Choroid plexus epithelial cell (primary cell): ENCODE results near the gene CCDC187.

Experiments used
- DNase-seq: peaks from one replicate; pipeline ENCODE4 v3.0.0-alpha.2; 2010; ENCODE audit warnings: low read depth
- H3K4me3 ChIP-seq: 2 replicates; pipeline ENCODE4 v1.5.1; 2011; ENCODE audit warnings: low read depth, mild to moderate bottlenecking, control low read depth, low read length, moderate library complexity
- TF ChIP-seq, protein P1 (sequence below): conservative IDR thresholded peaks from 2 replicates; pipeline ENCODE4 v1.5.1; 2011; ENCODE audit warnings: low read depth, mild to moderate bottlenecking, control low read depth, inconsistent platforms, low read length, moderate library complexity

Gene CCDC187

DNA sequence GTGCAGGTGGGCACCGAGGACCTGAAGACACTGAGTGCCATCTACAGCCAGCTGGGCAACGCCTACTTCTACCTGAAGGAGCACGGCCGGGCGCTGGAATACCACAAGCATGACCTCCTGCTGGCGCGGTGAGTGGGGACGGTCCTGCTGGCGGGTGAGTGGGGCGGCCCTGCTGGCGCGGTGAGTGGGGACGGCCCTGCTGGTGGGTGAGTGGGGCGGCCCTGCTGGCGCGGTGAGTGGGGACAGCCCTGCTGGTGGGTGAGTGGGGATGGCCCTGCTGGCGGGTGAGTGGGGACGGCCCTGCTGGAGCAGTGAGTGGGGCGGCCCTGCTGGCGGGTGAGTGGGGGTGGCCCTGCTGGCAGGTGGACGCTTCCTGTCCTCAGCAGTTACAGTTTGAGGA is 30.6 kb upstream of the CCDC187 start:
- no peak for DNase-seq
- TF ChIP-seq, protein P1, sequence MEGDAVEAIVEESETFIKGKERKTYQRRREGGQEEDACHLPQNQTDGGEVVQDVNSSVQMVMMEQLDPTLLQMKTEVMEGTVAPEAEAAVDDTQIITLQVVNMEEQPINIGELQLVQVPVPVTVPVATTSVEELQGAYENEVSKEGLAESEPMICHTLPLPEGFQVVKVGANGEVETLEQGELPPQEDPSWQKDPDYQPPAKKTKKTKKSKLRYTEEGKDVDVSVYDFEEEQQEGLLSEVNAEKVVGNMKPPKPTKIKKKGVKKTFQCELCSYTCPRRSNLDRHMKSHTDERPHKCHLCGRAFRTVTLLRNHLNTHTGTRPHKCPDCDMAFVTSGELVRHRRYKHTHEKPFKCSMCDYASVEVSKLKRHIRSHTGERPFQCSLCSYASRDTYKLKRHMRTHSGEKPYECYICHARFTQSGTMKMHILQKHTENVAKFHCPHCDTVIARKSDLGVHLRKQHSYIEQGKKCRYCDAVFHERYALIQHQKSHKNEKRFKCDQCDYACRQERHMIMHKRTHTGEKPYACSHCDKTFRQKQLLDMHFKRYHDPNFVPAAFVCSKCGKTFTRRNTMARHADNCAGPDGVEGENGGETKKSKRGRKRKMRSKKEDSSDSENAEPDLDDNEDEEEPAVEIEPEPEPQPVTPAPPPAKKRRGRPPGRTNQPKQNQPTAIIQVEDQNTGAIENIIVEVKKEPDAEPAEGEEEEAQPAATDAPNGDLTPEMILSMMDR = no peak
- H3K4me3 ChIP-seq = no peak overlapping the region

DNA sequence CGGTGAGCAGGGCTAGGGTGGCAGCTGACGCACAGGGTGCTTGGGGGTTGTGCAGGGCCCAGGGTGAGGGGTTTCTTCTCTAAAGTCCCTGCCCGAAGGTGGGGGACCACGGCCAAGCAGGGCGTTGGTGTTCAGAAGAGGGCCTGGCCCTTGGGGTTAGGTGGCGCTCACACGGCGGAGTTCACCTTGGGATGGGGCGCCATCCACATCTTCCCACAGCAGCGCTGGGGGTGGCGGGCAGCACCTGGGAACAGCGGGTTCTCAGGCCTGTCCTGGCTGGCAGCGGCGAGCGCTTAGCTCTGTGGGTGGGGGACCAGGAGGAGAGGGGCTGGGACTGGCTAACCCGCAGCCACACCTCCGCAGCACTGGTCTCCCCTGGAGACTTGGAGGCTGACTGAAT is 29.6 kb upstream of the CCDC187 start:
- TF ChIP-seq, protein P1 = no peak
- no peak overlapping the region for H3K4me3 ChIP-seq
- no peak for DNase-seq

DNA sequence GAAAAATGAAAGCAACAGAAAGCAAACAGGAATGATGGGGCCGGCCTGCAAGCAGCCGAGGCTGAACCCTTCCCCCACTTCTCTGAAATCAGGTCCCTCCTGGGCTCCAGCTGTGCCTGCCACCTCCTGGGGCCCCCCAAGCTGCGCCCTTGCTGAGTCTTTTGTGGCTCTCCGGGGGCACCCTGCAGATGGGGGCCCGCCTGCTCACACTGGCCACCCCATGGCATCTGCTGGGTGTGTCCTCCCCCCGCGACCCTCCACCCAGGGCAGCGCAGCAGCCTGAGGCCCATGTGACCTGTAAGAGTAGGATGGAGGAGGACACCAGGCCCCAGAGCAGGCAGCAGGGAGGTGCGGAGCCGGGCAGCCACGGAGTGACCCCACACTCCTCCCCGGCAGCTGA is 29.2 kb upstream of the CCDC187 start:
- DNase-seq = no peak
- no peak overlapping the region for H3K4me3 ChIP-seq
- TF ChIP-seq, protein P1 = no peak

DNA sequence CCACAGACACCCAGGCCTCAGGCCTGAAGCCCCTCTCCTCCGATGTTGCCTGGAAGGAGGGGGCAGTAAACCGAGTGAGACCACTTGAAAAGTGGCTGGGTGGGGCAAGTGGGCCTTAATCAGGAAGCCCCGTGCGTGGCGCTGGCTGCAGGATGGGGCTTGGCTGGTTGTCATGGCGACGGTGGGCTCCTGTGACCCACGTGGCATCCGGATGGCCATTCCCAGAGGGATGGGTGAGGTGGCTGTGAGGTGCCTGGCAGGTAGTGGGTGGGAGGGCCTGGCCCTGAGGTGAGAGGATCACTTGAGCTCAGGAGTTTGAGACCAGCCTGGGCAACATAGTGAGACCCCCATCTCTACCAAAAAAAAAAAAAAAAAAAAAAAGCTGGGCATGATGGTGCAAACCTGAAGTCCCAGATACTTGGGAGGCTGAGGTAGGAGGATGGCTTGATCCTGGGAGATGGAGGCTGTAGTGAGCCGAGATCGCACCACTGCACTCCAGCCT is 28.6 kb upstream of the CCDC187 start:
- no peak for DNase-seq
- TF ChIP-seq, protein P1 = no peak
- H3K4me3 ChIP-seq = no peak overlapping the region

DNA sequence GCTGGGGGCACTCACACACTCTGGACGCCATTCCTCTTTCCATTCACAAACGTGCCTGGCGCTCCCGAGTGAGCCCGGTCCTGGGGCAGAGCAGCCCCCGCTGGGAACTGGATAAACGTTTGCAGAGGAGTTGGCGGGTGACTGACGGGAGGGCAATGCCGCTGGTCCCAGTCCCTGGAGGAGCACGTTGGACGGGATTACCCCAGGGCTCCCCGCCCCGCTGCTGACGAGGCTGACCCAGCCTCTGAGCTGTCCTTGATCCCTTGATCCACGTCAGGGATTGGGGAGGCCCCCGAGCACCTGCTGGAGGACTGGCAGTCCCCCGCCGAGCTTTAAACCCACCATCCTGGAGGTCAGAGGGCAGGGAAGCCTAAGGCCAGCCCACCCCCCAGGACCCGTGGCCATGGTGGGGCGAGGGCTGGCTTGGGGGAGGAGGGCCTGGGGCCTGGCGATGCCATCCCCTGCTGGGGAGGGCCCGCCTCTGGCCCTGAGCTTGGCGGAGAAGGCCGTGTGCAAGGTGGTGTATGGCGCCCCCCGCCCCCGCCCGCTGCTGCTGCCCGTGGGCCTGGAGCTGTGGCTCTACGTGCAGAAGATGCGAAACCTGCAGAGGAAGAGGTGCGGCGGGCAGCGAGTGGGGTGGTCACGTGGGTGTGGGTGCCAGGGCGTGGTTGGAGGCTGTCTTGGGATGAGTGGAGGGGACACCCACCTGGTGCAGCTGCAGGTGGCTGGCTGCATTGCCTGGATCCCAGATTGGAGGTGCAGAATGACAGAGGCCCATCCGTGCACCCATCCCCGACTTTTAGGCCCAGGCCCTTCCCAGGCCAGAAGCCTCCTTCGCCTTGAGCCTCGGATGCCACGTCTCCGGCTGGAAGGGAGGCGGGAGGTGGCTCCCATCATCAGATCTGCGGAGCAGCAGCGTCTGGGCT is 27.9 kb upstream of the CCDC187 start:
- no peak for DNase-seq
- TF ChIP-seq, protein P1 = no peak
- H3K4me3 ChIP-seq = no peak overlapping the region

DNA sequence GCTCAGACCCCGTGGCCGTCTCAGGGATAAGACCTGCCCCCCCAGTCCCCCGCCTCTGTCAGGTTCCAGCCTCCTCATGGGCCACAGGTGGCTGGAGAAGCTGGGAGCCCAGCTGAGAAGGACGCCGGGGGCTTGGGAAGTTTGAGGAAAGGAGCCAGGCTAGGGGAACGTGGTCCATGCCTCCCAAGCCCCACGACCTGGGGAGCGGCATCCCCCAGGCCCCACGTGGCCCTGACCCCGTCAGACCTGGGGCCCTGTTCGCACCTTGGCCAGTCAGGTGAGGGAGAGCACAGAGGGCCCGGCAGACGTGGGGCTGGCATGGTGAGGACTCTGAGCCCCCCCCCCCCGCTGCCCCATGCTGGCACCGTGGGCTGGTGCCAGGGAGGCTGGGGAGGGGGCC is 27.1 kb upstream of the CCDC187 start:
- no peak for DNase-seq
- TF ChIP-seq, protein P1 = no peak
- no peak overlapping the region for H3K4me3 ChIP-seq
